SKM-1 treated with dmso at 0.1 percent for 144 hours (cell line): ENCODE measurements around the gene PGM5.
"Not testable (repeated sequence)": the region's sequence is repeated elsewhere in the genome, so short reads cannot be mapped to it uniquely, and the experiment has no call there.

Experiments
- DNase-seq: peaks from one replicate; lab custom pipeline; 2025; ENCODE audit not compliant: unreplicated experiment; lab: John Stamatoyannopoulos, UW

The PGM5 gene

DNA sequence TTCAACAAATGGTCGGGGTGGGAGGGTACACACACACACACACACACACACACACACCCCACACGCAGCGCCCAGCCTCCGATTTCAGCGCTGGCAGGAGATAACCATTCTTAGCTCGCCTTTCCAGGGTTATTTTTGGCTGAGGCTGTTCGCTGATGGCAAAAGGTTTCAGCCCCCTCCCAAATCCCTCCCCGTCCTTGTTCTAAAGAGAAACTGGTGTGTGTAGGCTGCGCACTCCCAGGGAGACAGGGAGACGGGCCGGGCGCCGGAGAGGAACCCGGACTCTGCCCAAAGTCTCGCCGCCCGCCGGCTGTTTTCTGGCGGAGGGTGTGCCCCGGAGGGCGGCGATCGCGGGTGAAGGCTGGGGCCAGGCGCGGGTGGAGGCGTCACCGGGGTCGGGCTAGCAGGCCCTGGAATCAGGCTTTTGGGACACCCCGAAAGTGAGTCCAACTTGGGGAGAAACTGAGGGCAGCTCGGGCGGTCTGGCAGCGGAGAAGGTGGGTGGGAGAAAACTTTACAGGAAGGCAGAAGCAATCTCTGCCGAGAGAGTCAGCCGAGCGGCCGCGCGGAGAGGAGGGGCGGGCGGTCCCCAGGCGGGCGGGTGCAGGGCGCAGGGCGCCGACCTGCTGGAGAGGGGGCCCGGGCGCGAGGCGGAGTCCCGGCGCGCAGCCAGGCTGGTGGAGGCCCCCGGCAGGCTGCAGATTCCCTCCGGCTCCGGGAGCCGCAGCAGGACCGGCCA, at the start of gene PGM5:
Gene PGM5 (plus strand): TSS at position 232 of the 739 bp plus-strand sequence. CDS start 517 bp downstream, outside the sequence.
- DNase-seq: not testable (repeated sequence)

DNA sequence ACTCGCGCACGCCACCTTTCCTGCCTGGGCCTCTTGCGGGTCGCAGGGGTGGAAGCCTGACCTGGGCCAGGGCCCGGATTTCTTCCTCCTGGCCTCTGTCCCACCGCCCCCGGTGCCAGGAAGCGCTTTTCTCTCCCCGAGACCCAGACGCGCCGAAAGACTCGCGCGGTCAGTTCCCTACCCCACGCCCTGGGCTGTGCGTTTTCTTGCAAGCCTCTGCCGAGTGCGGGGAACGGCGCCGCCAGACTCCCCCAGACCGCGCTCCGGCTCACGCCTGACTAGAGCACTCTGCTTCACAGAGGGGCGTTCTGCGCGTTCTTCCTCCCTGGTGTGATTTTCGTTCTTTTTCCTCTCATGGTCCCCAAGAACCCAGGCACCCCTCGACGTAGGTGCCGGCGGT, 49.3 kb upstream of the PGM5 start:
- DNase-seq: not testable (repeated sequence)

DNA sequence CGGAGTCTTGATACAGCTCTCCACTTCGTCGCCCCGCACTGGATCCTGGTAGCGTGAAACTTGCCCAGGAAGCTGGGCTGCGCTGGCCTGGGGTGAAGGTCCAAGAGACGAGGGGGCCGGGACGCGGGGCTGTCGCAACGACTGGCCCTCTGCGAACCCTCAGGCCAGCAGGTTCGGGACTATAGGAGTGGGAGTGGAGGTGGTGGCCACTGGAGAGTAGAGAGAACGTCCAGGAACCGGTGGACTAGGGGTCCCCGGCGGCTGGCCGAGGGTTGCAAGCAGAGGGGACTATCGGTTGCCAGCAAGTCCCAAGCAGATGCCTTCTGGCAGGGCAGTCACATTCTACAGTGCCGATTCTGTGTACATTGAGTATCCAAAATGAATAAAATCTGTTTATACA, 48.8 kb upstream of the PGM5 start:
- not testable (repeated sequence) for DNase-seq

GRCh38 chr9:68311208-68311607, 45.2 kb upstream of the PGM5 start:
- not testable (repeated sequence) for DNase-seq

GRCh38 chr9:68318209-68318608, 38.2 kb upstream of the PGM5 start:
- not testable (repeated sequence) for DNase-seq

- not testable (repeated sequence) for DNase-seq
Measured at GRCh38 chr9:68323749-68324148, 32.7 kb upstream of the PGM5 start.

- DNase-seq: not testable (repeated sequence)
Measured at GRCh38 chr9:68324518-68324917, 31.9 kb upstream of the PGM5 start.

- DNase-seq: not testable (repeated sequence)
Measured at GRCh38 chr9:68329106-68329505, 27.3 kb upstream of the PGM5 start.

DNA sequence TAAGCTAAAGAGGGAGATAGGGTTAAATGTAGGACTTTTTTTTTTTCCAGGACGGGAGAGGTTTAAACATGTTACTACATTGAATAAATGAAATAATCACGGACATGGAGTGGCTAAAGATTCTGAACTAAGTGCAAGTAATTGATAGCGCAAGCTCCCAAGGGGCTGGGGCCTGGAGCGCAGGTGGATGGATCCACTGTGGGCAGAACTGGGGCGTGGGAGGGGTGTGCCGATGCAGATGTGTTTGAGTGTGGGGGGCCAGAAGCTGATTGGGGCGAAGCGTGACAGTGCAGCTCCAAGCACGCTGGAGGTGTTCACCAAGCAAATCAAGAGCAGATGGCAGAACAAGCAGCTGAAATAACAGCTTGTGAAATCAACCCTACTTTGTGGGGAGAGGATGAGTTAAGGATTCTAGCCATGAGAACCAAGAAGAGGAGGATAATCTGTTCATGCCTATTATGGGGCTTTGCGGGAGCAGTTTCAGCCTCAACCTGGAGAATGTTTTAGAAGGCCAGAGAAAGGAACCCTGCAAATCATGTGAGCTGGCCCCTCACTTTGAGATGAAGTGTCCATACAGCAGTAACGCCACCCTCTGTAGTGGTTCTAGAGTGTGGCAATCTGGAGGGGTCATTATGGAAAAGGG, 25.8 kb upstream of the PGM5 start:
- not testable (repeated sequence) for DNase-seq

DNA sequence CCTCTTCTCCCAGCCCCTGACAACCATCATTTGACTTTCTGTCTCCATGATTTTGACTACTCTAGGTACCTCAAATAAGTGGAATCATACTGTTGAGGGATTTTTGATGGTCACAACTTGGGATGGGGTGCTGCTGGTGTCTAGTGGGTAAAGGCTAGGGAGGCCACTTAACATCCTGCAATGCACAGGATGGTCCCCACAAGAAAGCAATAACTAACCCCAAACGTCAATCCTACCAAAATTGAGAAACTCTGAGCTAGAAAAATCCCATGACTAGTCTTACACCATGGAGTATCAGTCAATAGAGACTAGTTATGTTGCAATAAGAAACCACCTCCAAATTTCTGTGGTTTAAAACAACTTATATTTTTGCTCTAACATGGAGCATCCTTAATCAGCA, 24.3 kb upstream of the PGM5 start:
- DNase-seq: not testable (repeated sequence)

DNA sequence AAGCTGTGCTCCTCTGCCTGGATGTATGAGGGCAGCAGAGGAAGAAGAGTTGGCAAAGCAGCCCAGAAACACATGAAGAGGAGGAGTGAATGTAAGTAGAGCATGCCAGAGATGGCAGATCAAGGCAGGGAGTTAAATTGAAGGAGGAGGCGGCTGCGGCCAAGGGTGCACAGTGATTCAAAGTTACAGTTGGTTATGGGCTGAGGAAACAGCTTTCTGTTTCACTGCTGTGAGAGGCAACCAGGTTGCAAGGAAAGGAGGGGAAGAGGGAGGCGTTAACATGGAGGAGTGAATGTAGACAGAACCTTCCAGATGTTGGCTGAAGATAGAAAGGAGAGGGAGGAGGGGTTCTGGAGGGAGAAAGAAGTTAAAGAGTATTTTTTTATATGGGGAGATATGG, 20.5 kb upstream of the PGM5 start:
- DNase-seq: not testable (repeated sequence)

DNA sequence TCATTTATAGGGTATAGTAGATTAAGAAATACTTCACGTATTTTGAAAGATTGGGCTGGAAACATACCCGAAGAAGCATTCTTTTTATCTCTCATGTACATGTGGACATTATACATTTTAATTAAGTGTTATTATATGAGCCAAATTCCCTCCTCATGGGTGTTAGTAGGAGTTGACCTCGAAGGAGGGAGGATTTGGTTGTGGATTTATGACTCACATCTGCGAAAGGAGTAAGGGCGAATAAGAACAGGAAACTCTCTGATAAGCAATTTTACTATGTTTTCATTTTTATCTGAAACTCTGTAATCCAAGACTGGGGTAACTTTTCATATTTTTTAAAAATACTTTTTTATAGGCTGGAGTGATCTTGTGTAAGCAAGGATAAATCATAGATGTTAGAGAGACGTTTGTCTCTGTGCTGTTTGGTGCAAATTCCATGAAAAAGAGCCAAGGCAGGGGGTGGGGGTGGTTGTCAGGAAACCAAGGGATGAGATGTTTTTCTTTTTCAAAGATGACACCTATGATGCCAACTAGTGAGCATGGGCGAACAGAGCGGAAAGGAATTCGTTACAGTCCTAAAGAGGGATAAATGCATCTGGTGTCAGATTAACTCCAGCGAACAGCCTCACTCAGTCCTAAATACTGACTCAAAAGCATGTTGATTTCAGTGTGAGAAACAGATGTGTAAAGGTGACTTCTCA, 19.6 kb upstream of the PGM5 start:
- not testable (repeated sequence) for DNase-seq

DNA sequence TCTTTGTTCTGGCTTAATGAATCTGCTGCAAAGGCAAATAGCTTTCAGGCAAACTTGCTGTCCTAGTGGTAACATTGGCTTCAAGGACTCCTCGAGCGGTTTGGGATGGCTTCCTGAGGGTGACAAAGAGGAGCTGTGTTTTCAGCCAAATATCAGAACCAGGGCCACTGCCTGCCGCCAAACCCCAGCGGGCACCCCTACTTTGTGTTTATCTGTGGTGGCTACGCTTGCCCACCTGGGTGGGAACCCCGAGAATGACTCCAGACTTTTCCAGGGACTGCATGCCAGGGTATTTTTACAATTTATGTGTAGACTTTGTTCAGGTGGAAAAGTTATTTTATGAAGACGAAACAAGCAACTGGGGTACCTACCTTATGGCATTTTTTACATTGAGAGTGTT, 18.4 kb upstream of the PGM5 start:
- not testable (repeated sequence) for DNase-seq

DNA sequence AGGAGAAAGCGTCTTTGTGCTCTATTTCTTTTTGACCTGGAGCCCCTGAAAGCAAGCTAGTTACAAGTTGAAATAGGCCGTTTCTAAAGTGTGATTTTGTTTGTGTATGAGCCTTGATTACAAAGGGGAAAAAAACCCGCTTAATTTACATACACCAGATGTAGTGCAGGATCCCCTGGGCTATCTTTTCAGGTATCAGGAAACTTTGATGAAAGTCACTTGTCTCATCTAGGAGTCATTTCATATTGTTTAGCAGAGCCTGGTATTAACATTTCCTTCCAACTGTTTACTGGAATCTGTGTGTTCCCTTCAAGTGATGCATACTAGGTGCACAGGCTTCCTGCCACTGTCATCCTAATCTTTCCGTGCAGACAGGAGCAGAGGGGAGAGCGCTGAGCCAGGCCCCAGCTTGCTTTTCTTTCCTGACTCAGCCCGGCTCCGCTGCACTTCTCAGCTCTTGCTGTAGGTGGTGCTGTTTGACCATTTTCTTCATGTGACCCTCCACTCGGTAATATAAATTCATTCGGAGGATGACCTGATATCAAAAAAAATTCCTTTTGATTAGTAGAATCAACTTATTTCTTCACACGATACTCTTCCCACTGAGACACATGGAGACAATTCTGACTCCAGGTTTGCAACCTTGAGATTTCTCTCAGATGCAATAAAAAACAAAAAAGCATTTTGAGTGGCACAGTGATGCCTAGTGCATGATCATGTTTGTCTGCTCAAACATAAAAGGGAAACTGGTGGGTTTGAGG, 14.0 kb upstream of the PGM5 start:
- not testable (repeated sequence) for DNase-seq

DNA sequence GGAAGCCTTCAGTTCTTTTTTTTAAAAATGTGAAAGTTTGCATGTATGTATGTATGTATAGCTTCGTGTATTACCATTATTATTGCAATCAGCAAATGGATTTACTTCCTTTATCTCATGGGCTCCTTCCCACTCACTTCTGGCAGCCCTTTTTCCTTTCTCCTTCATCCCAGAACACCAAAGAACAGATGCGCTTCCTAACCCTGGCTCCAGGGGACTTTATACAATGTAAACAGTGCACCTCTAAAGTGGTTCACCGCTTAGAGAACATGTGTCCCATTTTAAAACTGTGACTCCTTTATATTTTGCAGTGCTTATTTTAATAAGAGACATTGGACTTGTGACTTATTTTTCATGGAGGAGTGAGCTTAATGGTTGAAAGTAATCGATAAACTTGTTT, 13.2 kb upstream of the PGM5 start:
- DNase-seq: not testable (repeated sequence)

- DNase-seq: not testable (repeated sequence)
Measured at GRCh38 chr9:68343992-68344391, 12.4 kb upstream of the PGM5 start.

DNA sequence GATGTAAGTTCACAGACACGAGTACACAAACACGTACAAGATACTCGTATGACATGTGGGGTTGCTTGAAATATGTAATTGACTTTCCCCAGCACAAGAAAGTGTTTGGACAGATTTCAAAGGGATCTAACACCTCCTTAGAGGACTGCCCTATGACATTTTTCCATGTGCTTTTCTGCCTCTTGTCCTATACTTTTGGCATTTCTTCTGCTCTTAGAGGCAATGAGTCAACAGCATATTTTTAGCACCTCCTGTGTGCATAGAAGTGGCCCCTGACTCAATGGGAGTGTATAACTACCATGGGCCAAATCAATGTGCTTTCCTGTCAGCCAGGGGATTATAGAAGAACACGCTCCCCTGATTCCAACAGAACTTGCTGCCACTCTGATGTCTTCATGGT, 4.7 kb upstream of the PGM5 start:
- not testable (repeated sequence) for DNase-seq

DNA sequence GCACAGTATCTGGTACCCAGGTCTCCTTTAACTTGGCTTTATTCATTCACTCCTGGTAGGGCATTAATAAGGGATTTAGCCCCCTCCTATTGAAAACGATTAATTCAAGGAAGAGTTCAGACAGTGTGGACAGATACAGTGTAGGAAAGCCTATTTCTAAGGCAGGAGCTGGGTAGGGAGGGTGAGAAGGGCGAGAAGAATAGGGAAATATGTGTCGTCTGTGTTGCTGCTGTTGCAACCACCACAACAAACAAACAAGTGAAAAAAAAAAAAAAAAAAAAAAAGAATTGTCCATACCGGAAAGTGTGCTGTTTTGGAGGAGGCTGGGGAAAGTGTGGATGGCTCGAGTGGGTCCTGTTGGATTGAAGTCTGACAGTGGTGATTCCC, 425 bp upstream of the PGM5 start:
- not testable (repeated sequence) for DNase-seq

DNA sequence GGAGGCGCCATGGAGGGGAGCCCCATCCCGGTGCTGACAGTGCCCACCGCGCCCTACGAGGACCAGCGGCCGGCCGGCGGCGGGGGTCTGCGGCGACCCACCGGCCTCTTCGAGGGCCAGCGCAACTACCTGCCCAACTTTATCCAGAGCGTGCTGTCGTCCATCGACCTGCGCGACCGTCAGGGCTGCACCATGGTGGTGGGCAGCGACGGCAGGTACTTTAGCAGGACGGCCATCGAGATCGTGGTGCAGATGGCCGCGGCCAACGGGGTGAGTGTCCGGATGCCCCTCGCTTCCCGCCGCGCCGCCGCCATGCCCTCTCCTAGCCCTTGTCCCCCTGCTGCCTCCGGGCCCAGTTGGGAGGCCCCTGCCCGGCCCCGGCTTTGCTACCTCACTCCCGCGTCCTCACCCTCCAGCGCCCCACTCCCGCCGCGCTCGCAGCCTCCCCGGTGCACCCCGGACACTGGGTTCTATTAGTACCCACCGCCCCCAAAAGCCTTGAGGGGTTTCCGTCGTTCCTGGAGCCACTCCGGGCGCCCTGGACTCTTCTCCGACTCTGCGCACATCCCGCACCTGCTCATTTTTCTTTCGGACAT, 806 bp downstream of the PGM5 start:
- not testable (repeated sequence) for DNase-seq

GRCh38 chr9:68366933-68367547, 10.6 kb downstream of the PGM5 start:
- not testable (repeated sequence) for DNase-seq
